HG02571 (cell line): Measurements from ENCODE around the gene CMKLR1.

Experiments
- ATAC-seq: cut with Tn5 transposase; IDR thresholded peaks from one replicate; pipeline ENCODE4 v1.9.1; 2021; ENCODE audit warnings: mild to moderate bottlenecking, moderate library complexity; ENCODE audit not compliant: unreplicated experiment

CMKLR1 gene

DNA sequence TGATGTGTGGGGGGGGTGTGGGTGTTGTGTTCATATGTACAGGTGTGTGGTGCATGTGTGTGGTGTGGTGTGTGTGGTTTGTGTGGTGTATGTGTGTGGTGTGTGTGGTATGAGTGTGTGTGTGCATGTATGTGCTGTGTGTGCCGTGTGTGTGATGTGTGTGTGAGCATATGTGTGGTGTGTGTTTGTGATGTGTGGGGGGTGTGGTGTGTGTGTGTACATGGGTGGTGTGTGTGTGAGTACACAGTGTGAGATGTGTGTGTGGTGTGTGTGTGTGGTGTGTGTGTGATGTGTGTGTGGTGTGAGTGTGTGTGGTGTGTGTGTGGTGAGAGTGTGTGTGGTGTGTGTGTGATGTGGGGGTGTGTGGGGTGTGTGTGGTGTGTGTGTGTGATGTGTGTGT is 24.5 kb upstream of the CMKLR1 start:
- ATAC-seq, result no peak

DNA sequence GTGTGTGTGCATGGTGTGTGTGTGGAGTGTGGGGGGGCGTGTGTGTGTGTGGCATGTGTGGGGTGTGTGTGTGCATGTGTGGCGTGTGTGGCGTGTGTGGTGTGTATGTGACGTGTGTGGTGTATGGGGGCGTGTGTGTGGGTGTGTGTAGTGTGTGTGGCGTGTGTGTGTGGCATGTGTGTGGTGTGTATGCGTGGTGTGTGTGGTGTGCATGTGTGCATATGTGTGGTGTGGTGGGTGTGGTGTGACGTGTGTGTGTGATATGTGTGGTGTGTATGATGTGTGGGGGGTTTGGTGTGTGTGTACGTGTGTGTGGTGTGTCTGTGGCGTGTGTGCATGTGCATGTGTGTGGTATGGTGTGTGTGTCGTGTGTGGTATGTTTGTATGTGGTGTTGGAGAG is 24.1 kb upstream of the CMKLR1 start:
- no peak for ATAC-seq

DNA sequence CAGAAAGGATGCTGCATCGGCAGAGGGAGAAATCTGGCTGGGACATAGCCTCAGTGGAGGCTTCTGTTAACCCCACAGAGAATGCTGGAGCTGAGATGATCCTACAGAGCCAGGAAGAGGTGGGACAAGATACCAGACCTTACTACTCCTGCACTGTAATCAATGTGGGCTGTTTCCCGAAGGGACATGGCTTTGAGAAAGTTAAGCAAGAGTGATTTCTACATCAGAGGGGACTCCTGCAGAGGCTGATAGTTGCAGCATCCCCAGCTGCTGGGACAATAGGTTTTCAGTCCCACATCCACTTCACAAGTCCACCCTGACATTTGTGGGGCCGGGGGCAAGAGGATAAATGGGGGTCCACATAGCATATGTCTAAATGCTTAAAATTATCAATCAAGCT is 22.5 kb upstream of the CMKLR1 start:
- ATAC-seq, result no peak

DNA sequence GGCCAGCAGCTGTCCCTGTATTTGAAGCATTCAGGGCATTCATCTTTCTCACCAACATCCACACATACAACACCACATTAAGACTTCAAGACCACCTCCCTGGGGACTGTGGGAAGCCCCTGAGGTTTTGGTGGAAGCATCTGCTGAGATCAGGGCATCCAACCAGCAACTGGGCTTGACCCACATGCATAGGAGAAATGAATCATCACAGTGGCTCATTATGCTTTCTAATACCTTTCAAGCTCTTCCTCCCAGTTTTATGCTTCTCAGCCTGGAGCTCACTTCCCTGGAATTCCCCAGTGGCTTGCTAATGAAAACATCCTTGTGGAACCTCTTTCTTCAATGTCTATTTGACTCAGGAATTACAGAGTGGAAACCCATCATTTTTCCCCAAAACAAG is 21.4 kb upstream of the CMKLR1 start:
- no peak for ATAC-seq

DNA sequence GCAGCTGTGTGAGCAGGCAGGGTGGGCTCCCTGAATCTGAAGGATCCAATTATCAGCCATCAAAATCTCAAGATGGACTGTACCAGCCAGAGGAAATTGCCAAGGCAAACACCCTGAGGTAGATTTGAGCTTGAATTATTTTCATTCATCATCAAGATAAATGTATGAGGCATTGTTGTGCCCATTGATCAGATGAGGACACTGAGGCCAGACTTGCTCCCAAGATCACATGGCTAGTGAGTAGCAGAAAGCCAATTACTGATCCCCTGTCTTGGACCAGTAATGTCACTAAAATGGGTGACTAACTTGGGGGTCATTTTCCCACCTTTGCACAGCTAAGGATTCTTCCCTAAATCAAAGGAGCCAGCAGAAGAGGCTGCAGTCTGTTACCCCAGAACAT is 20.9 kb upstream of the CMKLR1 start:
- no peak for ATAC-seq

DNA sequence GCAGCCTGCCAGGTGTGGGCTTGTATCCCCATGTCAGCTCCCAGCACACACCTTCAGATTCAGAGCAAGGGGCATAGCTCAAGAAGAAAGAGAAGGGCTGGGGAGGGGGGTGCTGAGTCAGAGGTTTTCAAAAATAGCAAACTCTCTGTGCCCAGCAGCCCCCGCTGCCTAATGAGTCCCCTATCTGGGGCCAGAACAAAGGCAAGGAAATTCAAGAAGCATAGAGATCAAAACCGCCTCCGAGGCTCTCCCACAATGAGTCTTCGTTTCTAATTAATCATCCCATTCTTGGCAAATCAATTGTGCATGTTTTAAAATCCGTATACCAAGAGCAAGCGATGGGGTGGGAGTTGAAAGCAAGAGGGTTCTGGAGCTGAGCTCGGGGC is 19.5 kb upstream of the CMKLR1 start:
- ATAC-seq, result no peak

DNA sequence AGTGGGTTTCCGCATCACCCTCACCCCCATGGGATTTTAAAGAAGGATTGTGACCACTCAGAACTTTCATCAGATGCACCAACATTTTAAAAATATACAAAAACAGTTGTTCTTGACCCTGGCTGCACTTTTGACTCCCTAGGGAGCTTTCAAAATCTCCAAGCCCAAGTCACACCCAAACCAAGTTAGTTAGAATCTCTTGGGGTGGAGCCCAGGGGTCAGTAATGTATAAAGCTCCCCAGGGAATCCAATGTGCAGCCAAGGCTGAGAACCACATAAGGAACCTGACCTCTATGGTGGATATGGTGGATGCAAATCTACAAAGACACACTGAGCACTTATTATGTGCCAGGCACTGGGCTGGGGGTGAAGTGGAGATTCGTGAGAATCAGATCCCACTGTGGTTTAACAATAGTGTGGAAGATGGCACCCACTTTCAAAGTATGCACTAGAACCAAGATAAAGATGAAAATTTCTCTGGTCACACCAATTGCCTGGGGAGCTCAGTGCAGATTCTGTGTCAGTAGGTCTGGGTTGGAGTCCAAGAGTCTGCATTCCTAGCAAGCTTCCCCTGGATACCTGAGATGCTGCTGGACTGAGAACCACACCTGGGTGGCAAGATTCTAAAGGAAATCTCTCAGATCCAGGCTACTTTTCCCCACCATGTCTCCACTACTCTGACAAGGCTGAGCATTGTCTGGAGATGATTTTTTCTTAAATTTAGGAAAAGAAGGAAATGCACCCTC is 18.9 kb upstream of the CMKLR1 start:
- ATAC-seq, result no peak

DNA sequence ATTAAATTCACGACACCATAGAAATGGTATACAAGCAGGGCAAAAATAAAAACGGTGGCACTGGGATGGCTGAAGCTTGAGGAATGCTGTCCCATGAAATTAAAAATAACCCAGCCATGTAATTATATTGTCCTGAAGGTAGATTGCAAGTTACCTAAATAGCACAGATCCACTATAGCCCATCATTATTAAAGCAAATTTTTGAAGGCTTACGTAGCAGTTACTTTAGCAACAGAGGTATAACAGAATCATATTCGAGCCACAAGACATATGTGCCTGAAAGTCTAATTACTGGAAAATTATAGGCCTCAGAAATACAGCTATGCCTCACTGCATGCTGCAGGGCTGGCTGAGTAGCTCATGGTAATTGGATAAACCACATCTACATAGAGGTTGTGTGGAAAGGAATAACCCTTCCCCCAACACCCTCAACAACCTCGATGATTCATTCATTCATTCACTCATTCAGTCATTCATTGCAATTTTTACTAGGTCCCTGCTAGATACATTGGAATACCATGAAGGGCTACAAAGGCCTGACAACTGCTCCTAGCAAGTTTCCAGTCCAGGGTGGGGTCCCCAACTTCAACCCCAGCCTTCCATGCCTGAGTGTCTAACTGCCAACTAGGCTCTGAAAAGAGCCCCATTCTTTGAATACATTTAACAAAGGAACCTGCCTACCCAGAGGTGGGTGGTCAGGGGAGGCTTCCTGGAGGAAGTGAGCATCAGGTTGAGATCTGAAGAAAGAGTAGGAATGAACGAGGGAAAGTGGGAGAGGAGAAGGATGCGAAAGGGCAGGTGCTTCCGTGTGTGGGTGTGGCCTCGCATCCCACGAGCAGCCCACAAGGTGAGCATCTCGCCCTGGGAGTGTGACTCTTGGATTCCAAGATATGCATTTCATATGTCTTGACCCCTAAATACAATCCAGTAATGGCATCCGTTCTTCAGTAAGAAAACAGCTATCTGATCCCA is 18.0 kb upstream of the CMKLR1 start:
- ATAC-seq, result no peak

DNA sequence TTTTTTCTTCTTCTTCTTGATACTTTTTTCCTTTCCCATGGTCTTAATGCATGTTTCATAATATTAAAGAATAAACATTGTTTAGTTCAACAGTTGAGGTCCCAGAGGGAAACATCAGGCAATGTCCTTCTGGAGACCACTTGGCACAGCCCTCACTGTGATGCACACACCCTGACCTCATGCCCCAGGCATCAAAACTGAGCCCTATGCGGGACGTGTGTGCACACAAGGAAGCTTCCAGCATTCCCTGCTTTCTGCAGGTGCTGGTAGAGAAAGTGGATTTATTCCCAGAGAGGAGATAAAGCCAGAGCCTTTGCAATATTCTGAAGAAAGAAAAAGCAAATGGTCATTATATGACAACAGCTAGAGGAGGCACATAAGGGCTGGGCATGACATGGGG is 16.0 kb upstream of the CMKLR1 start:
- ATAC-seq, result no peak

DNA sequence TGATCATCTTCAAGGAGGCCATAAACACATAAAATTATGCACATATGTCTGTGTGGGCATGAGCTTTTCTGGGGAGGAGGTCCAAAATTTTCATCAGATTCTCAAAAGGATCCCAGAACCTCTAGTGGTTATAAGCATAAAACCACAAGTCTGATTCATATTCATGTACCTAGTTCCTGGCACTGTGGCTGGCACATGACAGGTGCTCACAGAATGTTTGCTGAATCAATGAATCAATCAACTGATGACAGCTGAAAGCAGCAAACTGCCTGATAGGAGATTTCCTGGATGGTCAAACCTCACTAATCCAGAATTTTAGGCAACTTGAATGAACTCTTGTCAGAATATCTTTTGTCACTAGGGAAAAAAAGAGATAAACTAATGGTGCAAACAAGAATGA is 13.5 kb upstream of the CMKLR1 start:
- ATAC-seq, result no peak

DNA sequence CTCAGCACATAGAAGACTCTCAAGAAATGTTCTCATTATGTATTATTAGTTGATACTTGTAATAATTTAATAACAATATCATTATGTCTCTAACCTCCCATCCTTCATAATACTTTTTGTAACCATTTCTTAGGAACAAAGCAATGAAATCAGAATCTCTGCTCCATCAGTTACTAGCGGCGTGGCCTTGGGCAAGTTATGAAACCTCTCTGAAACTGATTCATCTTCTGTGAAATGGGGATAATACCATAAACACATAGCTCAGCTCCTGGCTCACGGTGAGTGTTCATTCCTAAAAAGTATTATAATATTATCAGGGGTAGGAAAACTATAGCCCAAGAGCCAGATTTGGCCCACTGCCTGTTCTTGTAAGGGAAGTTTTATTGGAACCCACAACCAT is 11.4 kb upstream of the CMKLR1 start:
- ATAC-seq, result no peak

DNA sequence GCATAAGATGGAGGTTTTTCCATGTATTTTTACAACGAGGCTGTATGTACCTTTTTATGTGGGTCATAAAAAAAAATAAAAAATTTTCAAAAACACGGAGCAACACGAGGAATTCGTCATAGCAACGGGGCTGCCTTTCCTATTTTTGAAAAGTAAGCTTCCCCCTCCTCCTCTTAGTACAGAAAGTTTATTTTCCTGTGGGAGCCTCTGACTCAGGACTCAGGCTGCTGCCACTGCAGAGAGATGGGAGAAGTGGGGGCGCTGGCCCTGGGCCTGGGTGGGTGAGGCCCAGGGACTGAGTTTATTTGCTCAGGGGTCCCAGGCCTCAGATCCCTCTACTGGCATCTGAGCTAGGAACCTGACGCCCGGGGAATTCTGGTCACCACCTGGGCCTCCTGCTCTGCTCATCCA is 10.2 kb upstream of the CMKLR1 start:
- ATAC-seq, result no peak

DNA sequence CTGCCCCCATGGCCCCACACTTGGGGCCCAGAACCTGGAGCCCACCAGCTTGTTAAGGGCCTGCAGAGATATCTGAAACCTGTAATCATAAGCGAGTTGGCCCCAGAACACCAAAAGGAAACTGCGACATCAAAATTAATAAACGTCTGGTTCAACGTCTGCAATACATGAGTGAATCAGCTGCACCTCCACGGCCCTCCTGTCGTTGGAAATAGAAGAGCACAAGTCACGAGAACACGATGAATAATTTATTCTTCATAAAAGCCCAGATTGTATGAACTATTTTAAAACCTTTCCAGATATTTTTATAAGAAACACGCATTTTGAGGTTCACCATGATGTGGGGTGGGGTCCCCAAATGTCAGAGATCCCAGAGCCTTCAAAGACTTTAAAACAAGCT is 9.7 kb upstream of the CMKLR1 start:
- no peak for ATAC-seq

DNA sequence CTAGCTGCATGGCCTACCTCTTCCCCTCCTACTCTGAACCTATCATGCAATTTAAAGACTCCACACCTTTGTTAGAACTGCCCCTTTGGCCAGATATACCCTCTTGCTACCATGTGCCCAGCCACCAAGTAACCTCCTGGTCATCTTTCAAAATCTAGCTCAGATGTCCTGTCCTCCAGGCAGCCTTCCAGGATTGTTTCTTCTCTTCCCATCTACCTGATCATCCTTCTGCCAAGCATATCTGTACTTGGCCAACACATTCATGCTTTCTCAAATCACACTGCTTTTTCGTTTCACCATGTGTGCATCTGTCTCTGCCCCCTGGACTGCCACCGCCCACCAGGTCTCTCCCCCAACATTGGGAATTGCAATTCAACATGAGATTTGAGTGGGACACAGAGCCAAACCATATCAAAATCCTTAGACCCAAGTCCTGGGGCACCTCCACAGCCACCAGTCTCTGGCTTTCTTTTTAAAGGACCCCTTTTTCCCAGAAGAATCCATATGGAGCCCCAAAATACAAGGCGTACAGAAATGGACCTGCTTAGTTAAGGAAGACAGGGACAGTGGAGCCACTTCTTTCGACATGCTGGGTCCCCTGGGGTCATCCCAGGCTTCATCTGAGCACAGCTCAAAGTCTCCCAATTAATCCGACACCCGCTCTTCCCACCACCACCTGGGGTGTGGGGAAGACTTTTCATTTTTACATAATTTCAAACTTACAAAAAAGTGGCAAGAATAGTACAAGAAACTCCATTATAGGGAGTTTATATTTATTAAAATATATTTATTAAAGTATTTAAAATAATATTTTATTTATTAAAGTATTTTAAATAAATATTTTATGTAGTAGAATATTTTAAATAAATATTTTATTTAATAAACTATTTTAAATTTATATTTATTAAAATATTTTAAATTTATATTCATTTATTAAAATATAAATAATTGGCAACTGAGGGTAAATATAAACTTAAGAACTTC is 7.9 kb upstream of the CMKLR1 start:
- ATAC-seq, result no peak

DNA sequence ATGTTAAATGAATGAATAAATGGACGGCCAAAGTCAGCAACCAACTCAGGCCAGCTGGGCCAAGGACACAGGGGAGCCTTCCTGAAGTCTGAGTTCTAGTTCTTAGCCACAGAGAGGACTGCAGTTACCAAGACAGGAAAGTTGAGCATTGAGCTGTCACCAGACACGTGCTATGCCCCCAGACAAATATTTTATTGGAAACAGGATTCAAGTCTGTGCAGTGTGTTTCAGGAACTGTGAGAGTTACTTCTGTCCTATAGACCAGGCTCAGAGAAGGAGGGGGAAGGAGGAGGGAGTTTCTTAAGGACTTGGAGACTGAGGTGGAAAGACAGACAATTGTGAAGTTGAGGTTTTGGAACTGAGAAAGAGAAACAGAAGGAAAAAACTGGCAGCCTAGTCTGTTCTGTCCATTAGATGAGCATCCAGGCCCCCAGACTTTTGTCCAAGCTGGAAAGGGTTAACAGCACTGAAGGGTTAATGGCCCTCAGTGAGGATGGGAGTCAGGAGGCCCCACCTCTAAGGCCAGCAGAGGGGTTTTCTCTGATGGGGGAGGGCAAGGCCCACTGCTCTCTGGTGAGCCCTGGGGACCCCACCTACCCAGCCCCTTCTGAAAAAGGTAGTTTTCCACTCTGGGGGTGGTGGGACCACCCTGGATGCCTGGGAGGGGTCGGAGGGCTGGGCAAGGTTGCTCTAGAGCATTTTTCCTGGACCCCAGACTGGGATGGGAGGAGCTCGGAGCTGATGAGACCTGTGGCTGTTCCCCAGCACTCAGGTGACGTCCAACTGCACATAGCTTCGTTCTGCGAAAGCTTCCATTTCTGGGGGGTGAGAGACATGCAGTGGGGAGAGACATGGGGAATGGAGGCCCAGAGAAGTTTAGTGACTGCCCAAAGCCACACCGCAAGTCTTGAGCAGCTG is 6.9 kb upstream of the CMKLR1 start:
- no peak for ATAC-seq

DNA sequence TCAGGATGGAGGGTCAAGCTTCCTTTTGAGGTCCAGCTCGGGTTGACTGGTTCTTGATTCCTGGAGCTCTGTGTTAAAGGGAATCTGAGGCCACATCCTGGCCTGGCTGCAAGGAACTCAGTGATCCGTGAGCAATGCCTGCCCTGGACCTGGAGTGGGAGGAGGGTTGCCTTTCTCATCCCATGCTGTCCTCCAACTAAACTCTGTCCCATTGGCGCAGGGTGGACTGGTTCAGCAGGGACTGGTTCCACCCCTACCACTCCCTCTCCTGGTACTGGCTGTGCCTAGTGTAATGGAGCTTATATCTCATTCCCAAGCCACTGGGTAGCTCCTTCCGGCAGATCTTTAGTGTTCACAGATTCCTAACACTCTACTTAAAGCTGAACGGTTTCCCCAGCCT is 3.9 kb upstream of the CMKLR1 start:
- no peak for ATAC-seq

DNA sequence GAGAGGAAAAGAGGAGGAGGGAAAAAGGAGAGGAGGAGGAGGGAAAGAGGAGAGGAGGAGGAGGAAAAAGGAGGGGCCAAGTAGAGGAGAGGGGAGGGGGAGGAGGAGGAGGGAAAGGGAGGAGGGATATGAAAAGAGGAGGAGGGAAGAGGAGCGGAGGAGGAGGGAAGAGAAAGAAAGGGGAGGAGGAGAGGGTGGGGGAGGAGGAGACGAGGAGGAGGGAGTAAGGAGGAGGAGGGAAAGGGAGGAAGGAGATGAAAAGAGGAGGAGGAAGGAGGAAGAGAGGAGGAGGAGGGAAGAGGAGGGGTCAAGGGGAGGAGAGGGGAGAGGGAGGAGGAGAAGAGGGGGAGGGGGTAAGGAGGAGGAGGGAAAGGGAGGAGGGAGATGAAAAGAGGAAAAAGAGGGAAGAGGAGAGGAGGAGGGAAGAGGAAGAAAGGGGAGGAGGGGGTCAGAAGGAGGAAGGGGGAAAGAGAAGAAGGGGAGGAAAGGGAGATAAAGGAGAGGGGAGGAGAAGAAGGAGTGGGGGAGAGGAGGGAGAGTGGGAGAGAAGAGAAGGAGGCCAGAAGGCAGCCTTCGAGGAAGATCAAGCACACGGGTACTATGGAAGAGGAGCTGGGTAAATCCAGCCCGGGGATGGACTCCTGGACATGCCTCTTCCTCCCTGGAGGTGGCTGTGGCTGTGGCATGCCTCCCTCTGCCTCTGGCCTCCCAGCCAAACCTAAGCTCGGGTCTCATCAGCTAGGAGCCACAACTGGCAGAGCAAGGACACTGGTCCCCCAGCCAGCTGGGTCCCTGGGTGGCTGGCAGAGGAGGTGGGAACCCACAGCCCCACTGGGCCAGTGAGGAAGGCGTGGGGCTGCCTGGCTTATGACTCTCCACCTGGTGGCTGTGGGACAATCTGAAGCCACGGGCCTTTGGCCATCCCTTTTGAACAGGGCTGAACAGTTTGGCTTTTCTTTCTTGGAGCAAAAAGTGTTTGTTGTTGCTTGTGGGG is 3.0 kb upstream of the CMKLR1 start:
- ATAC-seq, result no peak

DNA sequence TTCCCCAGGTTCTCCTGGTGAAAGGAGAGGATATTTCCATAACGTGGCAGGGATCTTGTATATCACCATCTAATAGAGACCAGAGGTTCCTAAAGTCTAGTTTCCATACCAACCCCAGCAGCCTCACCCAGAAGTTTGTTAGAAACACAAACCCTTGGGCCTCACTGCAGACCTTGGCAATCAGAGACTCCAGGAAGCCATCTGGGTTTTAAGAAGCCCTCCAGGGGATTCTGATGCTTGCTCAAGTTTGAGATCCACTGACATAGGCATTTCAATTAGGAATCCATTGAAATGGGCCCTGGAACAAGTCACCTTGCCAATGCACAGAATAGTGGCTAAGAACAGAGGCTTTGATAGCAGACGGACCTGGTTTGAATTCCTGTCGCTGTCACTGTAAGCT is 2.2 kb upstream of the CMKLR1 start:
- ATAC-seq, result no peak

DNA sequence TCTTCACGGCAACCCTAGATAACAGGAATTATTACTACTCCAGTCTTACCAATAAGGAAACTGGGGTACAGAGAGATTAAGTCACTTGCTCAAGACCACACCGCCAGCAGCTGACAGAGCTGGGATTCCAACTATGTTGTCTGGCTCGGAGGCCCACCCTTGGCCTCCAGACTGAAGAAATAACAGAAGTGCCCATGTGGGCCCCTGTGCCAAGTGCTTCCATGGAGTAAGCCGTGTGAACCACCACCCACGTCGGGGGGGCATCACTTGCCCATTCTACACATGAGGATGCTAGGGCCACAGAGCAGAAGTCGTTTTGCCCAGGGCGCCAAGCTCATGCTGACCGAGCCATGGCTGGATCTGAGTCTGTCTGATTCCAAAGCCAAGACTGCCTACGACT is 926 bp upstream of the CMKLR1 start:
- no peak for ATAC-seq
